H4 (cell line): ENCODE results near the gene FLT1. TPM values are rescaled to one million over a fixed set of nuclear protein-coding genes. Genes with fewer than 3 reads are reported as not detected.

Source experiments
- DNase-seq: peaks from one replicate; pipeline ENCODE4 v3.0.0-alpha.2; 2015; ENCODE audit warnings: low spot score
- total RNA-seq: library from RNA; depleted of rRNA; stranded (reverse); fragments of >200 nt; shearing (Covaris generic); gene quantifications from 2 replicates; pipeline ENCODE4 v1.2.3, GENCODE V29; 2014

Gene FLT1
- total RNA-seq, 1 experiment from 2014 or later = 0.43 TPM

DNA sequence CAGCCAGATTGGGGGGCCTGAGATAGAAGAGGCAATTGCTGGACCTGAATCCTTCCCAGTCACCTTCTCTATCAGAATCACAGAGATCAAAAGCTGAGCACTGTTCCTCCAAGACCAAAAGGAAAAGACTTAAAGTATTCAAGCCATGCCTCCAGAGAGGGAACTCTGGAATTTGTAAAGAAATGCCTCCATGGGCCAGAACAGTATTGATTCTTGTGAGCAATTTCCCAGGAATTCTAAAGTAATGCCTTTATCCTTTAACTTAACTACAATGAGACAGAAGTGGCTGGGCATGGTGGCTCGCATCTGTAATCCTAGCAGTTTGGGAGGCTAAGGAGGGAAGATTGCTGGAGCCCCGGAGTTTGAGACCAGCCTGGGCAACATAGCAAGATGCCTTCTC lies 148.8 kb downstream of the FLT1 start:
- DNase-seq = no peak

DNA sequence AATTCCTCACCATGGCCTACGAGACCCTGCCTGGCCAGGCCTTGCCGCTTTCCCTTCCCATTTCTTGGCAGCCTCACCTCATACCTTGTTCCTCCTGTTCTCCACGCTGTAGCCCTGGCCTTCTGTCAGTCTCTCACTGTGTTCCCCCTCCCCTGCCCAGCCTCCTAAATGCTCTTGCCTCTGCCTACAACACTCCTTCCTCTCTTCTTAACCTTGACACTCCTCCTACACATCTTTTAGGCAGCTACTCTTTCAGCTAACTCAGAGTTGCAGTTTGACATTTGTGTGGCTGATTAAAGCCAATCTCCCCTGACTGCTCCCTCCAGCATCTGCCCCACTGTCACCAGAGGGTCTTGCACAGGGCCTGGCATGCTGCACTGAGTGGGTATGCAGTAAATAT lies 150.8 kb downstream of the FLT1 start:
- DNase-seq = no peak

DNA sequence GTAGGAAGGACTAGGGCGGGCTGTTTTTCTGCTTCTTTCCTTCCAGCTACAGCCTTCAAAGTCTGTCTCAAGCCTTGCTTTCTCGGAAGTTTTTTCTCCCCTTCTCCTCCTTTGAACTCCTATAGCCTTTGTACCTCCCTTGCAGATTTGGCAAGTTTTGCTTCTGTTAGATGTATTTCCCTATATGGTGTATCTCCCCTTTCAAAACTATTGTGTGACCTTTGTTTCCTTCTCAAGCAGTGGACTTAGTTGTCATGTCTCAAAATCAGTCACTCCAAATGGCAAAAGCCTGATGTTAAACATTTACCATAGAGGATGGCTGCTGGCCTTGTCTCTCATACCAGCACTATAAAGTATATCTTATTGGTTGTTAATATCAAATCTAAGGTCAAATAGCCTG lies 152.7 kb downstream of the FLT1 start:
- no peak for DNase-seq

DNA sequence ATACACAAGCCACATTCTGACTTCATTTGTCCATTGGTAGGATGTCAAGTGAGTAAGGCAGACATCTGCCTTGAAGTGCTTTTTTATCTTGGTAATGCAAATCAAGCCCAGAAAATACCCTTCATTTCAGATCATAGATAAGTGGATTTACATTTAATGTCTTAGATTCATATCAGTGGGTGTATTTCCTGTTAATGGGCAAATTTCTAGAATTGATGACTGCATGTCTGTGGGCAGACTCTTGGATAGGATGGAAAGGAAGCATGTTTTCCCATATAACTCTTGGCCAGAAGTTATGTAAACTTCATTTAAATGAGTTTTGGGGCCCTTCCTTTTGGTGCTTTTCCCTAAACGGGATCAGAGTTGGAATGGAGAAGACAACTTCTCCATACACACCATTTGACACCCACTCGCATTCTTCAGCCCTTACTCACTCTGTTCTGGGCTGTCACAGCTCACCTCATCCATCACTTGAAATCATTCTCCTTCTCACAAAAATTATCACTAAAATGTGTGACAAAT lies 154.6 kb downstream of the FLT1 start:
- no peak for DNase-seq

DNA sequence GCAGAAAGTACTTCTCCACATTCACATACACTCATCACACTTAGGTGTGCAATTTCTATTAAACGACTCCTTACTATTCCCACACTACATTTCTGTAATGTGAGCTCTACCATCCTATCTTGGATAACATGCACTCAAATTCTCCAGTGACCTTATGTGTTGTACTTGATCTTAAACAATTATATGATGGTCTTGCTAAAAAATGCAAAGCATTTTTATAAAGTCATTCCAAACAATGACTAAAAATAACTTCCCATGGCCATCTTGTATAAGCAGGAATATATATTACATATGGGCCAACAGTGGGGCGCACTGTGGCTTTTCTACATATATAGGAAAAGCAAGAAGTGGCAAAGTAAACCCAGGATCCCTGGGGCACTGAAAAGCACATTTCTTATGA lies 155.5 kb downstream of the FLT1 start:
- DNase-seq = no peak

DNA sequence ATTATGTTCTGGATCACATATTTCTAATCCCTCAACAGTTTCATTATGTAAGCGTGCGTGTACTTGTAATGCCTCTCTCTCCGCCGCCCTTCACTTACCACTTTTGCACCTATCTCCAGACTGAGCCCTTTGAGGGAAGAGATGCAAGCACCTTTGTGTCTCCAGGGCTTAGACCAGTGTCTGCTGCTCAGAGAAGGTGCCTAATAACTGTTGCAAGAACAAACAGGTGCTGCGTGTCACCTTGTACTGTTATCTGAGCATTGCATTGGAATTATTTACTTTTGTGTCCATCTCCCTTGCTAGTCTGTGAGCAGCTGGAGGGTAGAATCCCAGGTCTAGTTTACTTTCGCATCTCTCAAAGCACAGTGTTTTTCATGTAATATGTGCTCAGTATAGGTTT lies 156.2 kb downstream of the FLT1 start:
- no peak for DNase-seq

DNA sequence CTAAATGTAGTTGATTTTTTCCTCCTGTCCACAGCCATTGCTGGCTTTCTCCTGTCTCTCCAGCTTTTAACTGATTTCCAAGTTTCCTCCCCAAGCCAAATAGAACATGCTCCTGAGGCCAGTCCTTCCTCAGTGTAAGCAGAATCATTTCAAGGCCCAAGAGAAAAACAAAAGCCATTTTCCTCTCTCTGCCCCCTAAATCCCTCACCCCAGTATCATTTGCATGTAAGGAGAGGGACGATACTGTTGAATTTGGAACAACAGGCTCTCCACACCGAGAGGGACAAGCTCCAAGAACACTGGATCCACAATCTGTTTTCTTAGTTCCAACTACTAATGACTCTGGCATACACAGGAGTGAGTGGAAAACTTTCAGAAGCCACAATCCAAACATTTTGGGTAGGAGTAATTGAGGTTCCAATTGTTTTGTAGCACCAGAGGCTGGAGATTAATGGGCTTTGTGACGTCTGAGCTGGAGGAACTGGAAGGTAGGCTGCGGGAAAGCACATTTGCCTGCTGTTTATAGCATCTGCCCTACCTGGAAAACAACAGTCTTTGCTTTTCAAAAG lies 156.8 kb downstream of the FLT1 start:
- peak; percentile 45 for DNase-seq

DNA sequence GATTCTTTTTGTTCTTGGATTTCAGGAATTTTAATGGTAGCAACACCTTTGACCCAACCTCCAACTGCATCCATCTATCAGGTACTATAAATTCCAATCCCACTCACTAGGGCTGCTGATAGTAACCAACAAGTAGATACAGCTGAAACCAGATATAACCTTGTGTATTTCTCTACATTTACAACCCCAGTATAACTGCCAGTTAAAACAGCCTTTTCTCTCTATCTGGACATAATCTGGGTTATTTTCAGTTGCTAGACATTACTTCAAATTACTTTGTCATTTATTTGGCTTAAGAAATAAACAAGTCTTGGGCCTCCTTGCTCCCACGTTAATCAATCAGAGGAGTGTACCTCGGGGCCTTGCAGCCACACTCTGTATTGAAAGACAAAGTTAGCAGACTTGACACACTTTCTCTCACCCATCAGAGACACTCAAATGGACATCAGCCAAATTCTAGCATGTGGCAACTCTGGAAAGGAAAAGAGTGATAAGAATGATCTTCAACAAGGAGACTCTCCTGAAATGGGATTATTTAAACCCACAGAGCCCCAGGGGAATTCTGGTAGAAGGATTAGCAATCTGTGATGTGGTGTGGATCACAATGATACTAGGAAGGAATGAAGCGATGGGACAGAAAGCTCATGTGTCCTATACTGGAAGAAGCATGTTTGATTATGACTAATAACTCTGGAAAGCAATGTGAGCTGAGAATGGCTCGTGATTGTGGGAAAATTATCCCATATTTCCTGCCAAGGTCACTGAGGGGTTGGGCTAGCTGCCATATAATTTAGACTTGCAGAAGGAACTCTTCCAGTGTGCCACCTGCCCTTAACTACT lies 157.5 kb downstream of the FLT1 start:
- peak; percentile 22 for DNase-seq

DNA sequence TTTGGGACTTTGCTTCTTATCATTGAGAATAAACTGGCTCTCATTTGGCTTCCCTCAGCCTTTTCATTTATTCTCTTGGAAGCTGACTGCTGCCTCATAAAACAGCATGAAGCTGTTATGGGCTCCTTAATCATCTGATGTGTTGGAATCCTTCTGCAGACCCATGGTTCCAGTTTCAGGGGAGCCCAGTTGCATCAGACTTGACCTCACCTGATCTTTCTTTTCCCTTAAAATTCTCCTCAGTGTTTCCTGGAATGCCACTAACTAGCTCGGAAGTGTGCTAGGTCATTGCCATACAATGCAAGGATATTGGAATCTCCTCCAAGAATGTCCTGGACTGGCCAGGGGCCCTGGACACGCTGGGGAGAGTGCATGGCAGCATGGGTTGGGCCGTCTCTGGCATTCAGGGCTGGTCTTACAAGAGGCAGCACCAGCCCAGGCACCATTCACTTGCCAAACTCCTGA lies 158.7 kb downstream of the FLT1 start:
- DNase-seq = no peak

DNA sequence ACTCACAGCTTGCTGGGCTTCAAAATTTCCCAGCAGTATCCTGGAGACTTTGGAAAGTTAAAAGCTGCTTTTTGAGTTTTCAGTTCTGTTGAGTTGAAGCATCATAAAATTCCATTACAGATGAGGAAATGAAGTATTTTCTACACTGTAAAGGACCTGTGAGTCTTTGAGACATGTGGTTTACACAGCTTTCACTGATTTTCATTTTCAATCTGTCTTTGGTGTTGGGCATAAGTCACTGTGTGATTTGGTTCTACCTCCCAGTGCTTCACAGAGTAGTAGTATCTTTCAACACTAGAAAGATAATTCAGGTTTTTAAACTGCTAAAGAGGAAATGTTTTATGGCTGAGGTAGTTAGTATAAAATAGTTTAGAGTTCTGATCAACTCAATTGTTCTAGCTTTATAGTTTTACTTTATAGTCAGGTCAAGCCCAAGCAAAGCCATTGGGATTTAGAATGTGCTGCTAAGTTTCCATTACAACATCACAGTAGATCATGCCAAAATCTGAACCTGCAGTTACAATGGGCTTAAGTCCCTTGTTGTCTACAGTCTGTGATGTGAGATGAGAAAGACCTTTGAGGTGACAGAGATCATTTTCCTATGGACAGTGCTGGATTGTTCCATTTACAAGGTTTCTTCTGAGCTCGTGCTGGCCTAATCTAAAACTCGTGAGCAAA lies 161.6 kb downstream of the FLT1 start:
- no peak for DNase-seq

DNA sequence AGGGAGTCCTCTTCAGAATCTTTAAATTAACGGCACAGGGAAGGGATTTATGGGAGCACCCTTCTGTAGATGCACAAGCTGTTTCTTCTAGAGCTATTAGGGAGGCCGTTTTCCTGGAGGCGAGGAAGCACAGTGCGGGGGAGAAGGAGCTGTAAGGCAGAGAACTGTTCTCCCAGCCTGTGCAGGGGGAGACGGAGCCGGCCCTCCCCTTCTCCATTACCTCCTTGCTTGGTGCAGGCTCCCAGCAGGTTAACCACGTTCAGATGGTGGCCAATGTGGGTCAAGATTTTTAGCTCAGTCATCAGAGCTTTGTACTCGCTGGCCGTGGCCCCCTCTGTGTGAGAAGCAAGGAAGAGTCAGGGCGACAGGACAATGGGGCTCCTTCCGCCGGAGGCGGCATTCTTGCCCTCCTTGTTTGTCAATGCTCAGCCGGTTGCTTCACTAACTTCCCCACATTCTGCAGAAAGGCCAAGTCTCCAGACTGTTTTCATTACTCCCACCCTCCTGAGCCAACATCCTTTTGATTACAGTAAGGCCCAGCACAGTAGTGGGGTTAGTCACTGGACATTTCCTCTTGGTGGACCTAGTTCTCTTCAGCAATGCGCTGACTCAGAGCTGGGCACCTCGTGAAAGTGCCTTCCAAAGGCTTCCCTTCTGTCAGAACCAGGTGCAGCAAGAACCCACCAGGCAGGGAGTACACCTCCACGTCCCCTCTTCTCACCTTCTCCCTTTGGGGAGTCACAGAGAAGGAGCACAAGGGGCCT lies 165.4 kb downstream of the FLT1 start:
- no peak for DNase-seq

DNA sequence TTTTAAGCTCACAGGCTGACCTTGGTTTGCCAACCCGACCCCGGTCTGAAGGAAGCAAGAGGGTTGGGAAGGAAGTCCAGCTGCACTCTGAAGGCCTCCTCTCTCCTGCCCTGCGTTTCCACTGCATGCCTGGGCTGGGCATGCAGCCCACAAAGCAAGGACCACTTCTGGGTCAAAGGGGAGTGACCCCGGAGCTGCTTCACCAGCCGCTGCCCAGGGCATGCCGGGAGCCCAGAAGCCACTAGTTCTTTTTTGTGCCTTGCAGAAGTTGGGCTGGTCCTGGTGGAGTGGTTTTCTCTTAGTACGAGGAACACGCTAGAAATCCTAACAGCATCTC lies 166.7 kb downstream of the FLT1 start:
- no peak for DNase-seq

DNA sequence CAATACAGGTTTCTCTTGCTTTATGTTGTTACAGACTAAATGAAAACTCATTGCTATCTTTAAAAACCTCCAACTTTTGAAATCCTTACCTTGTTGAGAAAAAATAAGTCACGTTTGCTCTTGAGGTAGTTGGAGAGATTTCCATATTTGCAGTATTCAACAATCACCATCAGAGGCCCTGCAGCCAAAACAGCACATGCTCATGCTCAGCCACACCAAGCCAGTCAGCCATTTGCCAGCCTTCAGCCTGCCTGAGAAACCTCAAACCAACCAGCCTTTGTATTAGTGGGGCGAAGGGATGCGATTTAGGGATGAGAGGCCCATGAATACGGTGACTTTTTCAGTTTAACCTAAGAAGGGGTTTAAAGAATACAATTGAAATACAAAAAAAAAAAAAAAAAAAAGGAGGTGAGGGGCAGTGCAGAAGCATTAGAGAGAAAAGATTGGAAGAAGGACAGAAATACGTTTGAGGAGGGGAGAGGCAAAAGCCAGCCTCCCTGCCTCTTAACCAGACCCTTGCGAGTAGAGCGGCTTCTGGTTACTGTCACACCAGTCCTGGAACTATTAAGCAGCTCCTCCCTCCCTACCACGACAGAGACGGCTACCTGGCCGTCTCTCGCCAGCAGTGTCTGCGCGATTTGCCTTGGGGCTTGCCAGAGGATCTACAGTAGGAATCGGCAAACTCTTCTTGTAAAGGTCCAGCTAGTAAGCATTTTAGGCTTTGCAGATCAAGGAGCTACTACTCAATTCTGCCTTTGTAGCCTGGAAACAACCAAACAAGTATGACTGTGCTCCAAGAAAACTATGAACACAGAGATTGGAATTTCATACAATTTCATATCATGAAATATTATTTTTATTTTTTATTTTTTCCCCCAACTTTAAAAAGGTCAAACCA lies 167.3 kb downstream of the FLT1 start:
- no peak for DNase-seq

DNA sequence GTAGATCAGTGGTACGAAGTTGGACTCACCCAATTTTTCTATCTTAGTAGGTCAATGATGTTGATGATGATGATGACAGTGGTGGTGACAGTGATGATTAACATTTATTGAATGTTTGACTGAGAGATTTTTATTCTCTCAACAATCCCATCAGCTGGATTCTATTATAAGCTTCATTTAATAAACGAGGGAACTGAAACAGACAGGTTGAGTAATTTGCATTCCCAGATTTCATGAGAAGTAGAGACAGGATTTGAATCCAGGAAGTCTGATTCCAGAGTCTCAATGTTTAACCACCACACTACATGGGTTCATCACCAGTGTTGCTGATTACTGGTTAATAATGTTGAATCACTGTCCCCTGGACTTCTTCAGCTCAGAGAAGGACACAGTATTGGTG lies 168.9 kb downstream of the FLT1 start:
- DNase-seq = no peak

DNA sequence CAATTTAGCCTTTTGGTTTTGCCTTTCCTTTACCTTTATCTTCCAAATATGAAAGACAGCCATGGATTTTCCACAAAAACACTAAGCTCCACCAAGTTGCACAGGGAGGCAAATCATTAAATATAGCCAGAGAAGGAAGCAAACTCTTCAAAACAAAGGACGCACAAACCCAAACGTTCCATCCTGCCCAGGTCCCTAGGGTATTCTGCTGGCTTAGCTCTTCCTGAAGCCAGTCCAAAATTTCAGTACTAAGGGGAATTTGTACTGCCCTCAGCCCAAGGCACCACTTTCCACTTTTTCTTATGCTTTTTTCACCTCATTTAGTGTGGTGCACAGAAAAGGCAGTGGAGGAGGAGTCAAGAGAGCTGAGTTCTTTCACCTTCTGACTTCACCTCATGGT lies 169.9 kb downstream of the FLT1 start:
- DNase-seq = no peak

DNA sequence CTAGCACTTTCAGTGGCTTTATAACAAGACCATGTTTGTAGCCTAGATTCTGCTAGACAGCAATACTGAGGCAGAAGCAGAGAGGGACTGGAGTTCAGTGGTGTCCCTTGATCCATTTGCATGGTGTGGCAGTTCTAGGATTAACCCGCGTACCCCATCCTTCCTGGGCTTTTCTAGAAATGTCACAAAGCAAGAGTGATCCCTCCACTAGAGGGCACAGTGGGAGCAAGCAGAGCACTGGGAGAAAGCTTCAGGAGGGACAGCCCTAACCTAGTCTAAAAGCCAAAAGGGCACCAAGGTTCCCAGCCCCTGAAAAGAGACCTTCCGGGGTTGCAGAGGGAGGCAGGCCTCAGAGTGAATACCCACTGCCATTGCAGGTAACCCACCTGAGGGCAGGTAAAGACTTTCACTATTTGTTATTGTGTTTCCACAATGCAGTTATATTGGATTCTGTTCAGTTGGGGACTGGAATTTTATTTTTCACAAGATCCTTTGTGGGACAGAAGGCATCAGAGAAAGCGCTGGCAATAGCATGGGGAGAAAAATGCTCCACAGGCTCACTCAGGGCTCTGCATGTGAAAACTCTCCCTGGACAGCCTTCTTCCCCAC lies 170.6 kb downstream of the FLT1 start:
- DNase-seq = peak; percentile 39

DNA sequence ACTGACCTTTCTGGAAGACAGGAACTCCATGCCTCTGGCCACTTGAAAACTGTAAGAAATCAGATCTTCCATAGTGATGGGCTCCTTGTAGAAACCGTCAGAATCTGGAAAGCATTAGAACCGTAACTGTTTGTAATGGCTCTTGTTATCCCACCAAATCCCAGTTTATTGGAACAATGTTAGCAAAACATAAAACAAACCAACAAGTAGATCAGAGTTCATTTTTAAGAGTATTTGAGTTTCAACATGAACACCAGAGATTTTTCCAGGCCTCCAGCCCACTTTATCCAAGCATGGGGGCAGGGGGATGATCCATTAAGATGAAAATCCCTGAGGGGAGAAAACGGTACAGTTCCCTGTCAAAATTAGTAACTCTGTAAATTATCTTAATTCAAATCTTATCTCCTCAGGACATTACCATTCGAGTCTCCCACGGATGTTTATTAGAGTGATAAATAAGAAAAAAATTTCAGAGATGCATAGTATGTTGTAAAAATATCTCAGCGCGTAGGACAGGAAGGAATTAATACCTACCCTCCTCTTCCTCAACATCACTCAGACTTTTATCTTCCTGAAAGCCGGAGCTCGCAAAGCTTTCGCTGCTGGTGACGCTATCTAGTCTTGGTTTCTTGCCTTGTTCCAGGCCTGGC lies 172.5 kb downstream of the FLT1 start:
- no peak for DNase-seq

DNA sequence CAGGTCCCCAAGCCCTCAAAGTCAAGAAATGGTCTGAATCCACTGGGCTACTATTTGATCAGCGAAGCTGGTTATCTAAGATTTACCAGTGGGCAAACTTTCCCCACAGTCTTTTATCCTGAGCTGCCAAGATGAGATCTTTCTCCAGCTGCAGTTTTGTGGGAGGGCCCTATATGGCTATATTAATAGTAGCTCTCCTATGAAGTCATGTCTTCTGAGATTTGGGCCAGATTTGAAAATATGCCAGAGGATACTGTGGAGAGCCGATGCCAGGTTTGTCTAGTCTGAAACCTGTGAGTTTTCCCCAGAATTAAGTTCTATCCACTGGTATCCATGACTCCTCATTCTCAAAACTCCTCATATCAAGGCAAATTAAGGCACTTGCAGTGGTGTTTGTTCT lies 173.2 kb downstream of the FLT1 start:
- DNase-seq = no peak

DNA sequence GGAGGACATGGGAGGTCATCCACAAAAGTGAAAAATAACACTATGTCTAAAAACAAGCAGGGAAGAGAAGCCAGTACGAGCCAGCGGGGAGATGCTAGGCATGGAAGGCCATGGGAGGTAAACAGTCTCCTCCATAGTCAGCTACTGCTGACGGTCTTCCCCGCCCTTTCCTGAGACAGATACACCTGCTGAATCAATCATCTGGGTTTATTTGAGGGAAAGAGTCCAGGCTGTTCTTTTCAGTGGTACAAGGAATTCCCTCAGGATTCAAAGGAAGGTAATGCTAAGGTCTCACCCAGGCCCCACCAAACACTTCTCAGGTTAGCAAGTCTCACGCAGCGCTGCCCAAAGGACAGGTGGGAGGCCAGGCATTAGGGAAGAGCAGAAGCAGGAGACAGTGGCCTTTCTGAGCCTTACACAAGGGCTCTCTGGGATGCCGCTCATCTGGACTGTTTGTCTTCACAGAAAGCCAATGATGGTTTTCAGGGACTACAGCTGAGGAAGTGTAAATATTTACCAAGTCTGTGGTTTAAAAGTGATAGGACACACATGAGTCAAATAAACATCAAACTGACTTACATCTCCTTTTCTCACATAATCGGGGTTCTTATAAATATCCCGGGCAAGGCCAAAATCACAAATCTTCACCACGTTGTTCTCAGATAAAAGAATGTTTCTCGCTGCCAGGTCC lies 173.9 kb downstream of the FLT1 start:
- DNase-seq = peak; percentile 13

DNA sequence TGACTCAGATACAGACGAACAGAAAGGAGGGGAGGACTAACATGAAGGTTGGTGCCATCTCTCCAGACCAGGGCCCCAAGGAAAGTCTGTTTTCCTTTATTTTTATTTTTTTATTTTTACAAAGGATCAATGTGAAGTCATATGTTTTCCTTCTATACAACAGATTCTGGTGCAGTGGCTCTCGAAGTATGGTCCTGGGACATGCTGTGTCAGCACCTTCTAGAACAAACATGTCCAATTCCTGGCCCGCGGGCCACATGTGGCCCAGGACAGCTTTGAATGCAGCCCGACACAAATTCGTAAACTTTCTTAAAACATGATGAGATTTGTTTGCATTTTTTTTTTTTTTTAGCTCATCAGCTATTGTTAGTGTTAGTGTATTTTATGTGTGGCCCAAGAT lies 174.7 kb downstream of the FLT1 start:
- no peak for DNase-seq
